SU-DHL-6 (cell line): Measurements from ENCODE around the gene ARHGAP22.

Experiments used
- EZH2phosphoT487 ChIP-seq: fragments of 200-600 bp; sonication (generic), shearing (Covaris generic); conservative IDR thresholded peaks from 2 replicates; pipeline ENCODE4 v1.6.1; 2018; ENCODE audit warnings: mild to moderate bottlenecking, antibody characterized with exemption, low read length, moderate library complexity, mixed read lengths
- TF ChIP-seq, protein P1 (sequence below): fragments of 200-600 bp; sonication (generic); IDR thresholded peaks from one replicate; pipeline ENCODE4 v1.5.1; 2017; ENCODE audit warnings: antibody characterized with exemption, mild to moderate bottlenecking, low read length, moderate library complexity; ENCODE audit not compliant: insufficient read depth, poor library complexity, severe bottlenecking

DNA sequence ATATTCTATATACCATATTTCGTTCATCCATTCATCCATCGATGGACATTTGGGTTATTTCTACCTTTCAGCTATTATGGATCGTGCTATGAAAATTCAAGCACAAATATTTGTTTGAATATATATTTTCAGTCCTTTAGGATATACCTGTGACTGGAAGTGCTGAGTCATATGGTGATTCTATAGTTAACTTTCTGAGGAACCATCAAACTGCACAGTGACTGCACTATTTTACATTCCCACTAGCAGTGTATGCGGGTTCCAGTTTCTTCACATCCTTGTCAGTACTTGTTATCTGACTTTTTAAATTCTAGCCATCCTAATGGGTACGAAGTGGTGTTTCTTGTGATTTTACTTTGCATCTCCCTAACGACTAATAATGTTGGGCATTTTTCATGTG is 194.4 kb downstream of the ARHGAP22 start:
- TF ChIP-seq, protein P1, sequence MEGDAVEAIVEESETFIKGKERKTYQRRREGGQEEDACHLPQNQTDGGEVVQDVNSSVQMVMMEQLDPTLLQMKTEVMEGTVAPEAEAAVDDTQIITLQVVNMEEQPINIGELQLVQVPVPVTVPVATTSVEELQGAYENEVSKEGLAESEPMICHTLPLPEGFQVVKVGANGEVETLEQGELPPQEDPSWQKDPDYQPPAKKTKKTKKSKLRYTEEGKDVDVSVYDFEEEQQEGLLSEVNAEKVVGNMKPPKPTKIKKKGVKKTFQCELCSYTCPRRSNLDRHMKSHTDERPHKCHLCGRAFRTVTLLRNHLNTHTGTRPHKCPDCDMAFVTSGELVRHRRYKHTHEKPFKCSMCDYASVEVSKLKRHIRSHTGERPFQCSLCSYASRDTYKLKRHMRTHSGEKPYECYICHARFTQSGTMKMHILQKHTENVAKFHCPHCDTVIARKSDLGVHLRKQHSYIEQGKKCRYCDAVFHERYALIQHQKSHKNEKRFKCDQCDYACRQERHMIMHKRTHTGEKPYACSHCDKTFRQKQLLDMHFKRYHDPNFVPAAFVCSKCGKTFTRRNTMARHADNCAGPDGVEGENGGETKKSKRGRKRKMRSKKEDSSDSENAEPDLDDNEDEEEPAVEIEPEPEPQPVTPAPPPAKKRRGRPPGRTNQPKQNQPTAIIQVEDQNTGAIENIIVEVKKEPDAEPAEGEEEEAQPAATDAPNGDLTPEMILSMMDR: no peak
- no peak for TF ChIP-seq EZH2phosphoT487
